HG02970 (cell line): ENCODE data around the gene NMT1.

Source experiments
- ATAC-seq: cut with Tn5 transposase; IDR thresholded peaks from one replicate; pipeline ENCODE4 v1.9.1; 2021; ENCODE audit warnings: mild to moderate bottlenecking, moderate library complexity, moderate number of reproducible peaks; ENCODE audit not compliant: unreplicated experiment, low FRiP score

The NMT1 gene

DNA sequence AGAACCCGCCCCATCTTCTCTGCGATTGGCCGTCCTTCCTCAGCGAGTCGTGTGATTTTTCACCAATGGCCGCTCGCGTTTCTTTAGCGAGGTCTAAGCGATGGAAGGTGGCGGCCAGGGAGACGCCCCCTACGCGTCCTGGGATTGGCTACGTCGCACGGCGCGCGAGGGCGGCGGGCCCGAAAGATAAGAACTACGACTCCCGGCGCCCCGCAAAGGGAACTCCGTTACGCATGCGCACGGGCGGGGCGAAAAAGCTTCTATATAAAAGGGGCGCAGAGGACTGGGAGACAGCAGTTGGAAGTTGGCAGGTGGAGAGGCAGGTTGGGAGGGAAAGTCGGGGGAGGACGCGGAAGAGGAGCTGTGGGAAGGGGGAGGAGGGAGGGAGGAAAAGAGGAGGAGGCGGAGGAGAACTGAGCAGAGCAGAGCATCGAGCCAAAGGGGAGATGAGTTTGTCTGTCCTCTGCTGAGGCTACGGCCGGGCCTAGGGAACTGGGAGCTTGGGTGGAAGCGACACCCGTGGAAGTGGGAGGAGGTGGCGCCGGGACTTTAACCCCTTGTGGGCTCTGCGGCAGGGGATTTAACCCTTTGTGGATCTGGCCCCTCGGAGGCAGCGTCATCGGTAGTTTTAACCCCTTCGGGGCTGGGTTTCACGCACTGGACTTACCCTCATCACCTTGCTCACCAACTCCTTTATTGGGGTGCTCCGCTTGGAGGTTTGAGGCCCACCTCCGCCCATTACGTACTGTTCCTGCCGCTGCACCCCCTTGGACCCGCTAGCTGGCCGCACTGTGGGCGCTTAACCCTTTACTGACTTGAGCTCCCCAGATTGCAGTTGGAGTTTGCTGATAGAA, 87.3 kb downstream of the NMT1 start, which contains the start of gene HEXIM1:
Gene HEXIM1, plus strand, starts transcription at position 293 of the 854 bp plus-strand sequence. CDS start 716 bp downstream, outside the sequence.
- ATAC-seq: peak; percentile 63

DNA sequence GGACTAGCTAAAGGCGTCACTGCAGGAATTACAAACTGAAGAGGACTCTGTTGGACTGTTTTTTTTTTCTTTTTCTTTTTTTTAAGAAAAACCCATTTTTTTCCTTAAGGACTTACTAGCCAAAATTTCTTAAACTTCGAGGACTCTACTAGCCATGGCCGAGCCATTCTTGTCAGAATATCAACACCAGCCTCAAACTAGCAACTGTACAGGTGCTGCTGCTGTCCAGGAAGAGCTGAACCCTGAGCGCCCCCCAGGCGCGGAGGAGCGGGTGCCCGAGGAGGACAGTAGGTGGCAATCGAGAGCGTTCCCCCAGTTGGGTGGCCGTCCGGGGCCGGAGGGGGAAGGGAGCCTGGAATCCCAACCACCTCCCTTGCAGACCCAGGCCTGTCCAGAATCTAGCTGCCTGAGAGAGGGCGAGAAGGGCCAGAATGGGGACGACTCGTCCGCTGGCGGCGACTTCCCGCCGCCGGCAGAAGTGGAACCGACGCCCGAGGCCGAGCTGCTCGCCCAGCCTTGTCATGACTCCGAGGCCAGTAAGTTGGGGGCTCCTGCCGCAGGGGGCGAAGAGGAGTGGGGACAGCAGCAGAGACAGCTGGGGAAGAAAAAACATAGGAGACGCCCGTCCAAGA, 88.0 kb downstream of the NMT1 start:
- ATAC-seq: peak; percentile 18

DNA sequence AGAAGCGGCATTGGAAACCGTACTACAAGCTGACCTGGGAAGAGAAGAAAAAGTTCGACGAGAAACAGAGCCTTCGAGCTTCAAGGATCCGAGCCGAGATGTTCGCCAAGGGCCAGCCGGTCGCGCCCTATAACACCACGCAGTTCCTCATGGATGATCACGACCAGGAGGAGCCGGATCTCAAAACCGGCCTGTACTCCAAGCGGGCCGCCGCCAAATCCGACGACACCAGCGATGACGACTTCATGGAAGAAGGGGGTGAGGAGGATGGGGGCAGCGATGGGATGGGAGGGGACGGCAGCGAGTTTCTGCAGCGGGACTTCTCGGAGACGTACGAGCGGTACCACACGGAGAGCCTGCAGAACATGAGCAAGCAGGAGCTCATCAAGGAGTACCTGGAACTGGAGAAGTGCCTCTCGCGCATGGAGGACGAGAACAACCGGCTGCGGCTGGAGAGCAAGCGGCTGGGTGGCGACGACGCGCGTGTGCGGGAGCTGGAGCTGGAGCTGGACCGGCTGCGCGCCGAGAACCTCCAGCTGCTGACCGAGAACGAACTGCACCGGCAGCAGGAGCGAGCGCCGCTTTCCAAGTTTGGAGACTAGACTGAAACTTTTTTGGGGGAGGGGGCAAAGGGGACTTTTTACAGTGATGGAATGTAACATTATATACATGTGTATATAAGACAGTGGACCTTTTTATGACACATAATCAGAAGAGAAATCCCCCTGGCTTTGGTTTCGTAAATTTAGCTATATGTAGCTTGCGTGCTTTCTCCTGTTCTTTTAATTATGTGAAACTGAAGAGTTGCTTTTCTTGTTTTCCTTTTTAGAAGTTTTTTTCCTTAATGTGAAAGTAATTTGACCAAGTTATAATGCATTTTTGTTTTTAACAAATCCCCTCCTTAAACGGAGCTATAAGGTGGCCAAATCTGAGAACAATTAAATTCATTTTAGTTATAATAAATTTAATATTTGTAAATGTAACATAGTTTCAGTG, 88.8 kb downstream of the NMT1 start:
- no peak for ATAC-seq

DNA sequence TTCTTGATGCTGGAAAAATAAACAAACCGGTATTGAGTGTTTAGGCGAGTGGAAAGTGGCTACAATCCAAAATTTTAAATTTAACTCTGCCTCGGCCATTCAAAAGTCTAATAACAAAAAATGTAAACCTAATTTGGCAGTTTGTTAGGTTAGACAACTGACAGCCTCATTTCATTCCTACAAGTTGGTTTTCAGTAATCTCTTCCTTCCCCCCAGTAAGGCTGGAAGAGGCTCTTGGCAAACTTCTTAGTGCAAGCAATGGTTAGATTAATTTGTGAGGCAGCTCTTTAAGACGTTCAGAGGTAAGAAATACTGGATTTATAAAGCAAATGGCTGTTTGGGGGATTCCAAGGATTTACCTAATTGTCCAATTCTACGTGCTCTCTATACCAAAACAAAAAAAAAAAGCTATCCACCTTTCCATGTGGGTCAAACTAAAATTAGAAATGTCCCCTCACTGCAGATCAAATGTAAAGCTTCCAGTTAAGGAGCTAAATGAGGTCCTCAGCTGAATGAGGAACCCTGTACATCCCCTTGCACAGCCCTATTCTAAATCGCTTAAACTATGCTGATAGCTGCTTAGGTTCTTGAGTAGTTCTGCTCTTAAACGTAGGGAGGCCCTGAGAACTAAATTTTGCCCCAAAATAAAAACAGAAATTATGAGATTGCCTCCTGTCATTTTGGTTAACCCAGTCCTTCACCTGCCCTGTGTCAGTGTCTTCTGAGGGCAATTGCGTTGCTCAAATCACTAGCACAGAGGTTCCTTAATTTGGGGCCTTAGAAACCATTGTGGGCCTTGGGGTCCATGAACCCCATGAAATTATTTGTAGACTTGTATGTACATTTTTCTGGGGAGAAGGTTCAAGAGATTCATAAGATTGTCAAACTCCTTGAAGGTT, 90.0 kb downstream of the NMT1 start:
- ATAC-seq: no peak

DNA sequence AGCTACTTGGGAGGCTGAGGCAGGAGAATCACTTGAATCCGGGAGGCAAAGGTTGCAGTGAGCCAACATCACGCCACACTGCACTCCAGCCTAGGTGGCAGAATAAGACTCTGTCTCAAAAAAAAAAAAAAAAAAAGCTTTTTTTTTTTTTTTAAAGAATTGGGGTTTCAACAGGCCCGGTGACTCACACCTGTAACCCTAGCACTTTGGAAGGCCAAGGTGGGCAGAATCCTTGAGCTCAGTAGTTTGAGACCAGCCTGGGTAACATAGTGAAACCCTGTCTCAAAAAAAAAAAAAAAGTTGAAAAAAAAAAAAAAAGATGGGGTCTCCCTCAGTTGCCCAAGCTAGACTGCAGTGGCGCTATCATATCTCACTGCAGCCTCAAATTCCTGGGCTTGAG, 93.9 kb downstream of the NMT1 start:
- no peak for ATAC-seq

DNA sequence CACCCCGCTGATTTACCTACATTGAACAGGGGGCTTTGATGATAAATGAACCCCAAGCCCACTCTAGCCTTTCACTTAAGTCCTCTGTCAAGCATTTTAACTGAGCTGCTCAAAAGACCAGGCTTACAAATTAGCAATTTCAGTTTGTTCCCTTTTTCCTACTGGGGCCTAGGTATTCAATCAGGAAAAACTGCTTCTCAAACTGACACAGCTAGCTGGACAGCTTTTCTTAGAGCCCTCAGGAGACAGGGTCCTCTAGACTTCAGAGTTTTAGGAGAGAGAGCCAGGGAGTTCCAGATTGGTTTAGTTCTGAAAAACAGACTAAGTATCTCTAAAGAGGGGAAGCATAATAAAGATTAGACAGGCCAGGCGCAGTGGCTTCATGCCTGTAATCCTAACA, 94.4 kb downstream of the NMT1 start:
- no peak for ATAC-seq

DNA sequence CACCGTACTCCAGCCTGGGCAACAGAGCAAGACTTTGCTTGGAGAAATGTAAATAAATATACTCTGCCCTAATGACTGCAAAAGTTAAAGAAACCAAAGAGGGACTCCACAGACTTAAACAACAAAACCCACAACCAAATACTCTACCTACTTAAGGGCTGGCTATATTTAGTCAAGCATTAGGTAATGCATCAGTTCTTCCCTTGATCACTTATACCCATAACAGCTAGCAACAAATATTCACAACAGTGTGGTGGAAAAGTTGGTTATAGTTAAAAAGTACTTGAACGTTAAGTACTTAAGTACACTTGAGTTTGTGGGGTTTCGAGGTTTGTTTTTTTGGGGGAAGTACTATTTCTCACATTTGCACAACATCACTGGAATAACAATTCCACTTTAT, 95.1 kb downstream of the NMT1 start:
- ATAC-seq: no peak
